Motor neuron (in vitro differentiated cells): ENCODE measurements around the gene NDEL1. TPM values are rescaled to one million over a fixed set of nuclear protein-coding genes. Genes with fewer than 3 reads are reported as not detected.
A peak's percentile ranks its signal among the peaks of the same experiment; 100 is the strongest.

ENCODE experiments used
- ATAC-seq, 8 experiments: fragments of 200-7000 bp; cut with Tn5 transposase; replicated peaks in 6 of 8; 2 replicates each; pipeline ENCODE4 v1.8.0; 2021; ENCODE audit warnings: mild to moderate bottlenecking in 8 of 8, moderate library complexity in 8 of 8
- H3K27ac ChIP-seq, 2 donors: fragments of 250-450 bp; sonication (Bioruptor Pico); 2 replicates each; pipeline ENCODE4 v1.9.0; 2021; ENCODE audit warnings: antibody characterized with exemption in 2 of 2, mild to moderate bottlenecking in 2 of 2, moderate library complexity in 1 of 2
- H3K4me1 ChIP-seq, 2 donors: fragments of 250-450 bp; sonication (Bioruptor Pico); replicated peaks in 1 of 2; 2 replicates each; pipeline ENCODE4 v1.6.1; 2021; ENCODE audit warnings: antibody characterized with exemption in 2 of 2, mild to moderate bottlenecking in 2 of 2, moderate library complexity in 1 of 2
- H3K4me3 ChIP-seq, 5 donors: fragments of 250-450 bp; sonication (Bioruptor Pico); 2 replicates each; pipeline ENCODE4 v1.9.0; 2021; ENCODE audit warnings: antibody characterized with exemption in 5 of 5, mild to moderate bottlenecking in 5 of 5, moderate library complexity in 4 of 5
- WGBS, 10 experiments: fragments of 450-650 bp; shearing (Covaris generic); methylation state at CpG; one replicate each; pipeline ENCODE4 v1.0.0; 2022; 5-methylcytosine and 5-hydroxymethylcytosine counted together
- in situ Hi-C, 9 experiments: fragments of 400-800 bp; cut with MboI; loops; one replicate each; pipeline ENCODE4 v1.15.0; 2021; ENCODE audit warnings: low sequenced_read_pairs in 9 of 9, low pct_unique_long_range_greater_than_20kb in 2 of 9; ENCODE audit not compliant: unreplicated experiment in 9 of 9
- total RNA-seq, 8 experiments: library from RNA; unstranded; fragments of 300-600 nt; gene quantifications; 2 replicates each; pipeline versions ENCODE4 v1.2.3 to v1.2.4, GENCODE V29; 2022

NDEL1 gene
- total RNA-seq, 8 experiments from 2014 or later, result 31.8 to 63.6 (median 54.6) TPM

GRCh38 chr17:8419305-8419704, 16.4 kb upstream of the NDEL1 start:
- WGBS, 10 experiments, result 0 to 83% (median 69%) methylated on average over 1 of the region's 1 CpG; no CpG with 5 or more reads in 4 of the 10 experiments
- no peak for ATAC-seq
- Histone ChIP-seq H3K27ac (no peak overlapping the region), H3K4me1 (no peaks in the 10 kb centered on the region), H3K4me3 (no peak overlapping the region)
- in situ Hi-C loops, result loop anchor here in 8 of 9 experiments (10.0 to 25.0 kb wide), 5 partner anchors 218 to 368 kb away; partner anchors contain the start of genes CCDC42 (in 3 of the 8), MFSD6L (in 3 of the 8), SPDYE4 (in 2 of the 8) and MYH10 (in 1 of the 8)

DNA sequence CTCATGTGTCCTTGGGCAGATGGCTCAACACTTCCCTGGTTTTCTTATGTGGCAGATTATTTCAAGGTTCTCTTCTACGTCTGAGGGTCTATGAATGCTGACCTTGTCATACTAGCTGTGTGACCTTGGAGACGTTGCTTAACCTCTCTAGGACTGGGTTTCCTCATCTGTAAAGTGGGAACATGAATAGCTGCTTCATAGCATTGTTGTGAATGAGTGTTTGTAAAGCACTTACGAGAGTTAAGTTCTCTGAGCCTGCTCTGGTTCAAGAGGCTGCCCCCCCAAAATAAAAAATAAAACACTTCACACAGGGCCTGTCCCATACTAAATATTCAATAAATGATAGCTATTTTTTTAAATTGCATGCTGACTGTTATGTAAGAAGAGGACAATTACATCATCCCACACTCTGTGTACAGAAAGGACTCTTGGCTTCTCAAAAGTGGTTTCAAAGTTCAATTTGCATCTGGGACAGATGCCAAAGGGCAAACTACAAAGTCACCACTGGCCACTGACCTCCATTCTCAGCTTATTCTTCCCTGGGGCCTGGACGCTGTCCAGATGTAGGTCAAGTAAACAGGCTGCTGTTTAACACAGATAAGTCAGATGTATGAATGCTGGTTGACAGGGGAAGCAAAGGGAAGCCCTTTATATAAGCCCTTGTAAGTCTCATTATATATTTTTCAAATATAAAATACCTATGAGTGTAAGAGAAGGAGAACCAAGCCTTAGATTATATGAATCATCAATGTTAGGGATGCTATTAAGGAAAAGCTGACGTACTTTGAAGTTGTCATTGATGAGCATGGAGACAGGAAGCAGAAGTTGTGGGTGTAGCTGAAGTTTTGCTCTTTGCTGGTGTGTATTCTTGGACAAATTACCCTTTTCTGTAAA, 15.4 kb upstream of the NDEL1 start:
- 0 to 86% (median 61%) methylated on average over 1 to 5 of the region's 5 CpGs; no CpG with 5 or more reads in 1 of the 10 experiments for WGBS, 10 experiments
- Histone ChIP-seq H3K4me1 (peaks cover 0 to 1% of the 10 kb centered on the region in 2 donors), H3K27ac (no peak overlapping the region), H3K4me3 (no peak overlapping the region)
- ATAC-seq, result peak in 3 of 8 experiments; percentile 81 to 96 (median 96)
- in situ Hi-C loops, result loop anchor here in 7 of 9 experiments (25.0 kb wide), 4 partner anchors 217 to 367 kb away; partner anchors contain the start of genes MFSD6L (in 3 of the 7), CCDC42 (in 2 of the 7), SPDYE4 (in 2 of the 7) and MYH10 (in 1 of the 7)

- Histone ChIP-seq H3K4me3 (no peak overlapping the region), H3K27ac (no peak overlapping the region), H3K4me1 (peaks cover 0 to 8% of the 10 kb centered on the region in 2 donors)
- no peak for ATAC-seq
- in situ Hi-C loops, result loop anchor here in 7 of 9 experiments (25.0 kb wide), 4 partner anchors 216 to 366 kb away; partner anchors contain the start of genes MFSD6L (in 3 of the 7), CCDC42 (in 2 of the 7), SPDYE4 (in 2 of the 7) and MYH10 (in 1 of the 7)
- WGBS, 10 experiments, result 45 to 100% (median 76%) methylated on average over 1 to 2 of the region's 3 CpGs; no CpG with 5 or more reads in 4 of the 10 experiments
These were observed 14.1 kb upstream of the NDEL1 start for GRCh38 chr17:8421571-8421970.

GRCh38 chr17:8426094-8426720, 9.5 kb upstream of the NDEL1 start:
- Histone ChIP-seq H3K4me1 (peaks cover 0 to 8% of the 10 kb centered on the region in 2 donors), H3K27ac (no peak overlapping the region), H3K4me3 (no peak overlapping the region)
- 33 to 94% (median 63%) methylated on average over 1 to 6 of the region's 6 CpGs; no CpG with 5 or more reads in 1 of the 10 experiments for WGBS, 10 experiments
- ATAC-seq, result no peak
- in situ Hi-C loops, result no loop called here

- Histone ChIP-seq H3K27ac (no peak overlapping the region), H3K4me1 (peaks cover 0 to 8% of the 10 kb centered on the region in 2 donors), H3K4me3 (no peak overlapping the region)
- 67 to 100% (median 100%) methylated on average over 1 to 3 of the region's 3 CpGs; no CpG with 5 or more reads in 2 of the 10 experiments for WGBS, 10 experiments
- ATAC-seq, result no peak
- in situ Hi-C loops, result no loop called here
These were observed 8.9 kb upstream of the NDEL1 start for GRCh38 chr17:8426802-8427201.

DNA sequence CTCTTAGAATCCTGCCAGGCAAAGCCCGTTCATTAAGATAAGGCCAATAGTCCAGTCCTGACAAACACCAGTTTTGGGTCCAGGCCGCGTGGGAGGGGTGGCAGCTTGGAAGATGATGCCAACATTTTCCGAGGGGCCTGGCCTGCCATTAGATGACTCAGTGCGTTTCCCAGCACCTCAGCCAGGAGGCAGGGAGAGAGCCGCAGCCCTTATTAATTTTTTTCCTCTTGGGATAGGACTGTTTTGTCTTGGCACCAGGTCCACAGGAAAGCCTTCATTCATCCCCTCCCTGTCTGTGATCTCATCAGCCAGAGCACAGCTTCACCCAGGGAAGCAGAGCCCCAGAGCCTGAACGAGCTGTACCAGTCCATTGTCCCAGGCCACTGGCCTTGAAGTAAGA, 4.7 kb upstream of the NDEL1 start:
- no peak overlapping the region for H3K27ac ChIP-seq
- in situ Hi-C loops, result no loop called here
- peak in 2 of 8 experiments; percentile 10 to 24 for ATAC-seq
- no peaks in the 10 kb centered on the region for H3K4me1 ChIP-seq
- 3 to 100% (median 79%) methylated on average over 1 to 6 of the region's 7 CpGs; no CpG with 5 or more reads in 4 of the 10 experiments for WGBS, 10 experiments
- H3K4me3 ChIP-seq, result no peak overlapping the region

GRCh38 chr17:8436169-8436843, 622 bp downstream of the NDEL1 start:
- in situ Hi-C loops, result no loop called here
- 0 to 3% (median 1%) methylated on average over 1 to 16 of the region's 43 CpGs; no CpG with 5 or more reads in 2 of the 10 experiments for WGBS, 10 experiments

GRCh38 chr17:8436844-8437171, 1.1 kb downstream of the NDEL1 start:
- in situ Hi-C loops, result no loop called here
- peak overlapping the region; percentile 95 to 97 for H3K27ac ChIP-seq
- peaks cover 0 to 8% of the 10 kb centered on the region in 2 donors for H3K4me1 ChIP-seq
- 0 to 20% (median 3%) methylated on average over 1 to 5 of the region's 5 CpGs; no CpG with 5 or more reads in 2 of the 10 experiments for WGBS, 10 experiments
- ATAC-seq, result no peak
- H3K4me3 ChIP-seq, result peak overlapping the region; percentile 53 to 94 (median 73)

More at GRCh38 chr17:8436169-8436843, 622 bp downstream of the NDEL1 start:
- Histone ChIP-seq H3K27ac (peak overlapping the region; percentile 95 to 97), H3K4me1 (peaks cover 0 to 8% of the 10 kb centered on the region in 2 donors), H3K4me3 (peak overlapping the region; percentile 53 to 94 (median 73))
- peak; percentile 63 to 73 (median 70) for ATAC-seq

DNA sequence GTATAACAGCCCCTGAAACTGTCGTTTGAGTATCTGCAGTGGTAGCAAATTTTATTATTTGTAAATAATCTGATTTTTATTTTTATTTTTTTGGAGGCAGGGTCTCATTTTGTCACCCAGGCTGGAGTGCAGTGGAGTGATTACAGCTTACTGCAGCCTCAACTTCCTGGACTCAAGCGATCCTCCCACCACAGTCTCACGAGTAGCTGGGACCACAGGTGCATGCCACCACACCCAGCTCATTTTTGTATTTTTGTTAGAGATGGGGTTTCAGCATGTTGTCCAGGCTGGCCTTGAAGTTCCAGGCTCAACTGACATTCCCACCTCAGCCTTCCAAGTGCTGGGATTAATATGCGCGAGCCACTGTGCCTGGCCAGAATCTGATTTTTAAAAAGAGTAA, 2.8 kb downstream of the NDEL1 start:
- H3K4me1 ChIP-seq, result peaks cover 1 to 8% of the 10 kb centered on the region in 2 donors
- no peak overlapping the region for H3K4me3 ChIP-seq
- no peak for ATAC-seq
- in situ Hi-C loops, result no loop called here
- WGBS, 10 experiments, result 38 to 100% (median 89%) methylated on average over 1 to 3 of the region's 5 CpGs; no CpG with 5 or more reads in 1 of the 10 experiments
- H3K27ac ChIP-seq, result no peak overlapping the region

DNA sequence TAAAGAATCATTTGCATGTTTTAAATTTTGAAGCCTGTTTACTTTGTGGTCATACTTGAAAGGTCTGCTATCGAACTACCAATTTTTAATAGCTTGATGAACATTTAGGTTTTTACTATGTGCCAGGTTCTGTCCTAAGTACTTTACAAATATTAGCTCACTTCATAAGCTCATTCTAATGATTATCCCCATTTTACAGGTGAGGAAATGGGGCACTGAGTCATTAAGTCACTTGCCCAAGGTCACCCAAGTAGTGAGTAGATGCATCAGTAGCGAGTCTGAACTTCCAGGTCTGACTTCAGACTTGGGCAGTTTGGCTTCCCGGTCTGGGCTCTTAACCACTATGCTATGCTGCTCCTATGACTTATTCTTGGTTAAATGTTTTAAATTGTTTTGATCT, 4.0 kb downstream of the NDEL1 start:
- WGBS, 10 experiments, result 80 to 100% (median 95%) methylated on average over 1 to 3 of the region's 3 CpGs
- Histone ChIP-seq H3K4me1 (peaks cover 2 to 8% of the 10 kb centered on the region in 2 donors), H3K27ac (no peak overlapping the region), H3K4me3 (no peak overlapping the region)
- no peak for ATAC-seq
- in situ Hi-C loops, result no loop called here

- ATAC-seq, result no peak
- peaks cover 2 to 8% of the 10 kb centered on the region in 2 donors for H3K4me1 ChIP-seq
- no peak overlapping the region for H3K4me3 ChIP-seq
- WGBS, 10 experiments, result 54 to 100% (median 100%) methylated on average over 1 to 2 of the region's 2 CpGs; no CpG with 5 or more reads in 2 of the 10 experiments
- H3K27ac ChIP-seq, result no peak overlapping the region
- in situ Hi-C loops, result no loop called here
These were observed 6.0 kb downstream of the NDEL1 start for GRCh38 chr17:8441690-8442089.

DNA sequence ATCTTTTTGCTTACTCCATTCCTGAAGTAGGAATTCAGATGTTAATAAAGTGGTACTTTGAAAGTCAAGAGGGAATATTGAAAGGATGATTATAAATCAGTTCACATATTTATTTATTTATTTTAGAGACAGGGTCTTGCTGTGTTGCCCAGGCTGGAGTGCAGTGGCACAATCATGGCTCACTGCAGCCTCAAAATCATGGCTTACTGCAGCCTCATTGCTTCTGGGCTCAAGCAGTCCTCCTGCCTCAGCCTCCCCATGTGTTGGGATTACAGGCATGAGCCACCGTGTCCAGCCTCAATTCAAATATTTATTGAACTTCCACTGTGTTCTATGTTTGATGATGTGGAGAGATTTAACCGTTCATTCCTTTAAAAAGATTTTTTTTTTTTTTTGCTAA, 6.6 kb downstream of the NDEL1 start:
- in situ Hi-C loops, result no loop called here
- Histone ChIP-seq H3K4me3 (no peak overlapping the region), H3K4me1 (peaks cover 2 to 3% of the 10 kb centered on the region in 2 donors), H3K27ac (no peak overlapping the region)
- WGBS, 10 experiments, result 90 to 100% (median 97%) methylated on average over 1 to 2 of the region's 2 CpGs; no CpG with 5 or more reads in 1 of the 10 experiments
- ATAC-seq, result no peak
